ENCODE data around the gene UBE3D.
"Not testable (repeated sequence)": the region's sequence is repeated elsewhere in the genome, so short reads cannot be mapped to it uniquely, and the experiment has no call there.

Gene UBE3D

DNA sequence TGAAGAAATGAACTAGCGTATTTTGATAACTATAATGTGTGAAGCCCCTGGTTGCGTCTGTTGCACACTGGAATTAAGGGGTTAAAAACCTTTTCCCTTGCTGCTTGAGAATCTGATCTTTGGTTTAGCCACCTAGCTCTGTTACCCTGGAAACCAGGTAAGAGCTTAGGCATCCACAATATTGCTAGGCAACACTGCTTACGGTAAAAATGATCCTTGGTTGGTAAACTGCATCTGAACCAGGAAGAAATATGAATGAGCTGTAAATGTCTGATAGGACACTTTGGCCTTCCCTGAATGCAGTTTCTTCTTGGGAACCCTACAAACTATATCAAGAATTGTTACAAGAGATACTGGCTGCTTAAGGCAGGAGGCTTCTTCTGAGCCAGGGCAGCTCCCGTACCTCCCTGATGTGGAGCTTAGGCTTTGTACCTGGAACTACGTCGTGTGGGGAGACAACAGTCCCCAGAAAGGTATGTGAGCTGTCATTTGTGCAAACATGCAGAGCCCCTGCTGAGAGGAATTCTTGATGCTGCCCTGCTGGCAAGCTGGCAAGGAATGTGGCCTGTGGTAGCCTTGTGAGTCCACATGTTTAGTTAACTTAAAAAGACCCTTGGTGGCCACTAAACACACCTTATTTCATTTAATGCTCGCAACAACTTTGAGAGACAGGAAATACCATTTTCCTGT lies 18.4 kb downstream of the UBE3D start:
- H3K27ac ChIP-seq, result no peak overlapping the region
- no peaks in the 10 kb centered on the region for H3K9me3 ChIP-seq (ENCODE audit: low read depth, low read length)
- peaks cover 80% of the 10 kb centered on the region for H3K36me3 ChIP-seq (ENCODE audit: insufficient read depth, low read length)
- no peak for DNase-seq (ENCODE audit: low read depth, low spot score)
- H3K9ac ChIP-seq (ENCODE audit: insufficient read length), result no peak overlapping the region
- H3K4me3 ChIP-seq, result no peak overlapping the region
- TF ChIP-seq FOXP2 (optimal IDR thresholded peaks at IDR 0.05; ENCODE audit: control extremely low read depth, extremely low read length, insufficient read depth), result no peak
- no peak for TF ChIP-seq EZH2 (IDR thresholded peaks at IDR 0.05)
- TF ChIP-seq POLR2AphosphoS5 (IDR thresholded peaks at IDR 0.05; ENCODE audit: borderline replicate concordance, low read depth, low read length), result no peak

DNA sequence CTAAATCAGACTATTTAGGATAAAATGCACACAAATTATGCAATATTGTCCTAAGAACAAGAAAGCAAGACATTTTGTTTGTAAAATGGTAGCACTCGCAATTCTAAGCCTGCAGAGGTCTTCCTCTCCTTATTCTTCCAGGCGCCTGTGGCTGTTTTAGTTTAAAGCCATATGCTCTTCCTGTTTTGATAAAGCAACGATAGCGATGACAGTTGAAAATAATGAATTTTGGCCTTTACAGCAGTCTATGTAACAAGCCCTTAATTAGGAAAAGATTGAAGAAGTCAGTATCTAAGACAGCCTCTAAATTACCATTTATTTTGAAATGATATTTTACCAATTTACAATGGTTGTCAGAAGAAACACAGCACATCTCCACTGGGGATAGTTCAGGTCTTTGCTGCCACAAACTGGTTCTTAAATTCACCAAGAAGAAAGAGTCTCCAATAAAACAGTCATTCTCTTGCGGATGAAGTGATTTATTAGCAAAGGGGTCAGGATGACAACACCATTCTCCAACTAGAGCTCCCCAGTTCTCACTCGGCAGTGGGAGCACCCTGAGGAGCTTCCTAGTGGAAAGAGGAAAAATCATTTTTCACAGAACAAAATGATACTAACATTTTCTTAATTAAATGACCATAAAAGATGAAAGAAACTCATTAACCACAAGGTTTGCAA lies 21.4 kb downstream of the UBE3D start:
- H3K9ac ChIP-seq (ENCODE audit: insufficient read length), result no peak overlapping the region
- H3K9me3 ChIP-seq (ENCODE audit: low read depth, low read length), result no peaks in the 10 kb centered on the region
- H3K36me3 ChIP-seq (ENCODE audit: insufficient read depth, low read length), result peaks cover 69% of the 10 kb centered on the region
- no peak for TF ChIP-seq EZH2 (IDR thresholded peaks at IDR 0.05)
- TF ChIP-seq POLR2AphosphoS5 (IDR thresholded peaks at IDR 0.05; ENCODE audit: borderline replicate concordance, low read depth, low read length), result peak; percentile 35; the same call in 1 of the 2 replicates
- TF ChIP-seq FOXP2 (optimal IDR thresholded peaks at IDR 0.05; ENCODE audit: control extremely low read depth, extremely low read length, insufficient read depth), result no peak
- peak overlapping the region; percentile 79 for H3K27ac ChIP-seq
- peak overlapping the region; percentile 35; the same call in 1 of the 2 replicates for H3K4me3 ChIP-seq
- peak; percentile 80 for DNase-seq (ENCODE audit: low read depth, low spot score)

DNA sequence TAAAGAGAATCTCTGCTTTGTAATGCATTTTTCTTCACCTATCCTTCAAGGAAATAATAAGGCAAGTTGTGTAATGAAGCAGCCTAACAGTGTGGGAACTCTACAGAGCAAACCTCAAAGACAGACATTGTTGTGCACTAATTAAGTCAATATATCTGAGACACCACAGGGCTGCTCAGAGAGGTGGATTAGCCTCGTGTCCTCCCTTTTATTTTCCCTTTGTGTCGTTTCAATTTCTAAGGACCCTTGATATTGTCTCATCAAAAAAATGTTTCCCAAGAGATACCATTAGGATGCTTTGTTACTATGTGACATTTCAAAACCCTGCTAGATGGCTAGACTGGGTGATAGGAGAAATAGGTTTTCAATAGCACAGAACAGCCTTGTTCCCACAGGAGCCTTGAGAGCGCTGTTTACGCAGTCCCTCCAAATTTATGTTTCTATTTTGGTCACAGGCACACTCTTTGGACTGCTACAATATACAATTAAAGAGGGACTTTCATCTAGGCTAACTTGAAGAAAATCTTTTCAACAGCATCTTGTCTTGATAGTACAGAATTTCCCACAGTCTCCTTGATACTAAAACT lies 23.1 kb downstream of the UBE3D start:
- Histone ChIP-seq H3K36me3 (ENCODE audit: insufficient read depth, low read length) (peaks cover 73% of the 10 kb centered on the region), H3K9ac (ENCODE audit: insufficient read length) (no peak overlapping the region), H3K9me3 (ENCODE audit: low read depth, low read length) (no peaks in the 10 kb centered on the region), H3K27ac (no peak overlapping the region), H3K4me3 (no peak overlapping the region)
- TF ChIP-seq FOXP2 (optimal IDR thresholded peaks at IDR 0.05; ENCODE audit: control extremely low read depth, extremely low read length, insufficient read depth) (no peak), EZH2 (IDR thresholded peaks at IDR 0.05) (no peak), POLR2AphosphoS5 (IDR thresholded peaks at IDR 0.05; ENCODE audit: borderline replicate concordance, low read depth, low read length) (no peak)
- DNase-seq (ENCODE audit: low read depth, low spot score), result no peak

DNA sequence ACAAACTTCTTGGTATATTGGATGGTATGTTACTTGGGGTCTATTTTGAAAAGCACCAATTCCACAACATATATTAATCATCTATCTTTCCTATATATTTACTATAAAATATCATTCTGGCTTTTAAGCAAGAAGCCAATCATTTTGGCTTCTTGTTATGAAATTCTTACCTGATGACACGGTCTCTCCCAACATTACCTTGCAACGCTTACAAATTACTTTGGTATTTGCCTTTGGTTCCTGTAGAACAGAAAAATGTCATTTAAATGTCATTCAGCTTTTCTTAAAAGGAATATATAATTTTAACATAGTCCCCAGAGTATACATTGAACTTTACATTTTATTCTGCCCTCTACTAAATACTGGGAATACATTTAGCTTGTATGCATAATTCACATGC lies 27.4 kb downstream of the UBE3D start:
- Histone ChIP-seq H3K9ac (ENCODE audit: insufficient read length) (no peak overlapping the region), H3K4me3 (no peak overlapping the region), H3K27ac (no peak overlapping the region), H3K36me3 (ENCODE audit: insufficient read depth, low read length) (peaks cover 80% of the 10 kb centered on the region), H3K9me3 (ENCODE audit: low read depth, low read length) (peaks cover 3% of the 10 kb centered on the region; the same call in 1 of the 2 replicates)
- TF ChIP-seq FOXP2 (optimal IDR thresholded peaks at IDR 0.05; ENCODE audit: control extremely low read depth, extremely low read length, insufficient read depth) (no peak), POLR2AphosphoS5 (IDR thresholded peaks at IDR 0.05; ENCODE audit: borderline replicate concordance, low read depth, low read length) (no peak), EZH2 (IDR thresholded peaks at IDR 0.05) (no peak)
- no peak for DNase-seq (ENCODE audit: low read depth, low spot score)

DNA sequence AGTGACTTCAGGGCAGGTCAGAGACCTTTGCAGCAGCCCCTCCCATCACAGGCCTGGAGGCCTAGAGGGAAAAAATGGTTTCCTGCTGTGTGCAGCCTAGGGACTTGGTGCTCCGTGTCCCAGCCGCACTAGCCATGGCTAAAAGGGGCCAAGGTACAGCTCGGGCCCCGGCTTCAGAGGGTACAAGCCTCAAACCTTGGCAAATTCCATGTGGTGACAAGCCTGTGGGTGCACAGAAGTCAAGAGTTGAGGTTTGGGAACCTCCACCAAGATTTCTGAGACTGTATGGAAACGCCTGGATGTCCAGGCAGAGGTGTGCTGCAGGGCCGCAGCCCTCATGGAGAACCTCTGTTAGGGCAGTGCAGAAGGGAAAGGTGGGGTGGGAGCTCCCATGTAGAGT lies 34.0 kb downstream of the UBE3D start:
- no peak for TF ChIP-seq EZH2 (IDR thresholded peaks at IDR 0.05)
- no peak for TF ChIP-seq FOXP2 (optimal IDR thresholded peaks at IDR 0.05; ENCODE audit: control extremely low read depth, extremely low read length, insufficient read depth)
- TF ChIP-seq POLR2AphosphoS5 (IDR thresholded peaks at IDR 0.05; ENCODE audit: borderline replicate concordance, low read depth, low read length), result no peak
- Histone ChIP-seq H3K27ac (no peak overlapping the region), H3K4me3 (no peak overlapping the region), H3K9ac (ENCODE audit: insufficient read length) (no peak overlapping the region), H3K9me3 (ENCODE audit: low read depth, low read length) (peaks cover 3% of the 10 kb centered on the region; the same call in 1 of the 2 replicates), H3K36me3 (ENCODE audit: insufficient read depth, low read length) (peaks cover 86% of the 10 kb centered on the region)
- no peak for DNase-seq (ENCODE audit: low read depth, low spot score)

DNA sequence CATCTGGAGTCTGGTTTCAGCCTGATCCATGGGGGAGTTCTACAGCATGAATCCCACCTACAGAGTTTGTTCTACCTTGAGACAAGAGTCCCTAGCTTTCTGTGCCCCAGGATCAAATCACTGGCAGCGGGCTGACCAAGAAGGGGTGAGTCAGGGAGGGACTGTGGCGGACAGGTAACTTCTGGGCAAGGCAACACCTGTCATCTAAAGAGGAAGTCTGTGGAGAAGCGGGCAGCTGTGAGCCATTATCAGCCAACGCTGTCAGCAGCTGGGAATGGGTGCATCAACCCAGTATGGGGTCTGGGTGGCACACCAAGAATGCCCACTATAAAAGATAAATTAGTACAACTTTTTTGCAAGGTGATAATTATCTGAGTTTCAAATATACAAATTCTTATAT lies 45.9 kb downstream of the UBE3D start:
- H3K36me3 ChIP-seq (ENCODE audit: insufficient read depth, low read length), result peaks cover 95% of the 10 kb centered on the region
- no peaks in the 10 kb centered on the region for H3K9me3 ChIP-seq (ENCODE audit: low read depth, low read length)
- no peak overlapping the region for H3K4me3 ChIP-seq
- H3K9ac ChIP-seq (ENCODE audit: insufficient read length), result no peak overlapping the region
- no peak for TF ChIP-seq POLR2AphosphoS5 (IDR thresholded peaks at IDR 0.05; ENCODE audit: borderline replicate concordance, low read depth, low read length)
- TF ChIP-seq EZH2 (IDR thresholded peaks at IDR 0.05), result no peak
- no peak for TF ChIP-seq FOXP2 (optimal IDR thresholded peaks at IDR 0.05; ENCODE audit: control extremely low read depth, extremely low read length, insufficient read depth)
- no peak overlapping the region for H3K27ac ChIP-seq
- DNase-seq (ENCODE audit: low read depth, low spot score), result no peak

DNA sequence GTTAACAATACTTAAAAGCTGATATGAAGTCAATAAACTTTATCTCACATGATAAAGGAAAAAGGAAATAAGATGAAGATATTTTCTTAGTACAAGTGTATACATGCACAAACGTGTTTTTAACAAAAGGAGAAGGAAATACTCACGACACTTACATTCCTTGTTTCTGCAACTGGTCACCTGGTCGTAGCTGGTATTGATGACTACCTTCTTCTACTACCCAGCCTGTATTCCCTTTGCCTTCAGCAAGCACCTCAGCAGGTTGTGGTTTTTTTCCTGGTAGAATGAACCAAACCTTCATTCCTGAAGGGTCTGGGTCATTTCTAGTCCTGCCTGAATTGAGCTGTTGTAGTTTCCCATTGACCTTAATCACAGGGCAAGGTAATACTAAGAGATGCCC lies 54.5 kb downstream of the UBE3D start:
- not testable (repeated sequence) for H3K9me3 ChIP-seq (ENCODE audit: low read depth, low read length); DNase-seq (ENCODE audit: low read depth, low spot score); H3K4me3 ChIP-seq; H3K9ac ChIP-seq (ENCODE audit: insufficient read length); H3K27ac ChIP-seq
- peaks cover 72% of the 10 kb centered on the region for H3K36me3 ChIP-seq (ENCODE audit: insufficient read depth, low read length)

DNA sequence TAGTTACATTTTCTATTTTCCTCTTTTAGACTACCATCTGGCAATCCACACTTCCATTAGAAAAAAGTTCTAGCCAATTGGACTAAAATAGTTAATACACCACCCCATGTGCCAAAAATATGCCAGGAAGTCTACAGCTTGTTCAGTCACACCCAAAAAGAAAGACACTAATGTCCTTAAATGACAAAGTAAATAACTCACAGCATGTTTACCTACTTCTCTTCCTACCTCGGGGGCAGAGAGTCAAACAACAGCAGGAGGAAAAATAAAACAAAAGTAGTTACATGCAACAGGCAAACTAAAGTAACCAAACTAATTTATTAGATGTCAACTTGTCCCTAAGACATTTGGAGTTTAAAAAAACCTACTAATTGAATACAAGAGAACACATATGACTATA lies 57.0 kb downstream of the UBE3D start:
- TF ChIP-seq FOXP2 (optimal IDR thresholded peaks at IDR 0.05; ENCODE audit: control extremely low read depth, extremely low read length, insufficient read depth) (no peak), POLR2AphosphoS5 (IDR thresholded peaks at IDR 0.05; ENCODE audit: borderline replicate concordance, low read depth, low read length) (no peak), EZH2 (IDR thresholded peaks at IDR 0.05) (no peak)
- Histone ChIP-seq H3K9ac (ENCODE audit: insufficient read length) (no peak overlapping the region), H3K27ac (no peak overlapping the region), H3K36me3 (ENCODE audit: insufficient read depth, low read length) (peaks cover 53% of the 10 kb centered on the region), H3K9me3 (ENCODE audit: low read depth, low read length) (no peaks in the 10 kb centered on the region), H3K4me3 (no peak overlapping the region)
- DNase-seq (ENCODE audit: low read depth, low spot score), result no peak
